ENCODE measurements around the gene GIGYF2.
"Not testable (repeated sequence)": the region's sequence is repeated elsewhere in the genome, so short reads cannot be mapped to it uniquely, and the experiment has no call there.

Gene GIGYF2

DNA sequence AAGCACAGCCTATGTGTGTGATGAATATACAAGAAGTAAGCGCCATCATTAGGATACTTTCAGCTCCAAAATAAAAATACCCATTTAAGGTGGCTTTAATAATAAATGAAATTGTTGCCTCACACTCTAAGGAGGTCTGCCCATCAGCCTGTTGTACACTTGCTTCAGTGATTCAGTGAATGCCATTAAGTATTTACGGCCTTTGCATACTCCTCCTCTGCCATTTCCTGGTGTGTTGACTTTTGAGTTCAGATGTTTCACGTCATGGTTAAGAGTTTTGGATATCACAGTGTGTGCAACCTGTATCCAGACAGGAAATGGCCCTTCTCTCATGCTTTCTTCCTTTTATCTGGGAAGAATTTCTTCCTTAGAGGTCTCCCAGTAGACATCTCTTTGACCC lies 134.4 kb downstream of the GIGYF2 start:
- no peak for DNase-seq

DNA sequence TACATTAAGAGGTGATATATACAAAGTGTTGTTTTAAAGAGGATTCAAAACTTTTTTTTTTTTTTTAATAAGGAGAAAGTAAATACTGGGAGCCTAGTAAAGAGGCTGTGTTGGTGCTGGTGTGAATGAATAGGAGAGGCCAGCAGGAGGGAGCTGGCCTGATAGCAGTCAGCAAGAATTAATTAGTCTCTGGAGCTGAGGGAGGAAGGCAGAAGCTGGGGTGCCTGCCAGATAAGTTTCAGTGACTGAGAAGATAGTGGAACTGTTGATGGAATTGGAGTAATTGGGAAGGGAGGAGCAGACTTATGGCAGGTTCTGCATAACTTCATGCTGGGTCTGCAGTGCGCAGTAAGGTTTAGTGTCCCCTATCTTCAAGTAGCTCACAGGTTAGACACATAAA lies 136.7 kb downstream of the GIGYF2 start:
- no peak for DNase-seq

DNA sequence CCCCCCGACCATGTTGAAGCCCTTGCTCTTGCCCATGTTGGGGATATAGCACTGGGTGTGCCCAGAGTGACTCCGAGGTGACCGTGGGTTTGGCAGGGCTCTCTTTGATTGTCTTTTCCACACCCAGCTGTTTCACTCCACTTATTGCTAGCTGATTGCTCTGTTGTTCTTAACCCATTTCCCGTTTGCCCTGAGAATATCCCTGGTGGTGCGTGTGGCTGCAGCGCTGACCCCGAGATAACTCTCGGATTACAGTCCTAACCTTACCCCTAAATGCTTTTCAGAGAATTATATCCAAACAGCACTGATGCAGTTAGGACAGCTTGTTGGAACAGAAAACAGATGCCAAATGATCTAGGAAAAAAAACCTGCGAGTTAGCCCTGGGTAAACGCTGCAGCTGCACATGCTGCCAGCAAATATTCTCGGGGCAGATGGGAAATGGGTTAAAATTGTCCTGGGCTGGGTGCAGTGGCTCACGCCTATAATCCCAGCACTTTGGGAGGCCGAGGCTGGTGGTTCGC lies 138.6 kb downstream of the GIGYF2 start:
- DNase-seq: no peak

DNA sequence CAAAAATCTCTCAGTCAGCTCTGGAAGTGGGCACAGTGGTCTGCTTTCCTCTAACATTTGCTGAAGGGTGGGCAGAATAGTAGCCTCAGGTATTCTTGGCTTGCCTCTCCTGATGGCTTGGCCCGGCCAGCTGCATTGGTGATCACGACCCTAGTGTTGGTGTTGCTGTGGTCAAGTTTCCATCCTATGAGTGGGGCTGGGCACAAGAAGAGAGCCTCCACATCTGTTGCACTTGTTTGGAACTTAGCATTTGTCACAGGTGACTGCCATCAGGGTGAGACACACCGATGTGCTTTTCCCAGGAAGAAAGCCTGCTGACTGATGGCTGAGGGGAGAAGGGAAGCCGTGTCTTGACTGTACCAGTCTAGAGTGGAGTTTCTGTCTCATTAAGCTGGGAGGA lies 139.8 kb downstream of the GIGYF2 start:
- DNase-seq: no peak

GRCh38 chr2:232838406-232838874 lies 141.3 kb downstream of the GIGYF2 start:
- DNase-seq: peak; percentile 32

- DNase-seq: no peak
These were observed 142.4 kb downstream of the GIGYF2 start for GRCh38 chr2:232839411-232840079.

DNA sequence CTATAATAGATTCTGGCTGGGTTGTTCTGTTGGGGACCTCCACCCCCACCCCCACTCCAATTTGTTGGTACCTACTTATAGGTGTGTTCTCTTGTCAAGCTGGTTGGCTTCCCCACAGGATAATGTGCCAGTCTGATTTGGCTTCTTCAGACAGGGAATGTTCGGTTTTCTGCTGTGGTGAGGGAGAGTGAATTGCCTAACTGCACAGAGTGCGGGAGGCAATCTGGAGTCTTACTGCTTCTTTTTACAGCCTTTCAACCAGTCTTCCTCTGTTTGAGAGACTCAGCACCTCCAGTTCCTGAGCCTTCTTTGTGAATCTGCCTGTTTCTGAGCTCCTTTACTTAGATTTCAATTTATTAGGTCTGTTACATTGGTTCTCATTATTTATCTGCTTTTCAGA lies 145.6 kb downstream of the GIGYF2 start:
- no peak for DNase-seq

- DNase-seq: no peak
These were observed 146.7 kb downstream of the GIGYF2 start for GRCh38 chr2:232843834-232844233.

DNA sequence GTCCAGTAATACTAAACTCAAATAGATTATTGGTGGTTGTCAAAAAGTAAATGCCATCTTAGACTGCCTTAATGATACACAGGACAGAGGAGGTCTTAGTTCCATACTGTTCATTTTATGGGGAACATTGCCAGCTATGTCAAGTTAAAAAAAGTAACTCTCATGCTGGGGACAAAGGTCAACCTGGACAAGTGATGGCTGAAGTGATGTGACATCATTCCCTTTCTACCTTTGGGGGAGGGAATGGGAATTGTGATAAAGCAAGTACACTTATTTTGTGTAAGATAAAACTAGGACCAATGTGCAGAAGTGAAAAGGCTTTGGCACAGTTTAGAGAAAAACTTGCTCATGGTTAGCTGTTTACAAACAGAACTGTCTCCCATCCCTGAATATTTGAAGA lies 148.9 kb downstream of the GIGYF2 start:
- DNase-seq: no peak

GRCh38 chr2:232850039-232850438 lies 152.9 kb downstream of the GIGYF2 start:
- DNase-seq: no peak

GRCh38 chr2:232852081-232852480 lies 154.9 kb downstream of the GIGYF2 start:
- DNase-seq: not testable (repeated sequence)

- no peak for DNase-seq
These were observed 155.5 kb downstream of the GIGYF2 start for GRCh38 chr2:232852676-232853075.

GRCh38 chr2:232854082-232854481 lies 157.0 kb downstream of the GIGYF2 start:
- no peak for DNase-seq

- DNase-seq: no peak
These were observed 160.0 kb downstream of the GIGYF2 start for GRCh38 chr2:232857158-232857563.

DNA sequence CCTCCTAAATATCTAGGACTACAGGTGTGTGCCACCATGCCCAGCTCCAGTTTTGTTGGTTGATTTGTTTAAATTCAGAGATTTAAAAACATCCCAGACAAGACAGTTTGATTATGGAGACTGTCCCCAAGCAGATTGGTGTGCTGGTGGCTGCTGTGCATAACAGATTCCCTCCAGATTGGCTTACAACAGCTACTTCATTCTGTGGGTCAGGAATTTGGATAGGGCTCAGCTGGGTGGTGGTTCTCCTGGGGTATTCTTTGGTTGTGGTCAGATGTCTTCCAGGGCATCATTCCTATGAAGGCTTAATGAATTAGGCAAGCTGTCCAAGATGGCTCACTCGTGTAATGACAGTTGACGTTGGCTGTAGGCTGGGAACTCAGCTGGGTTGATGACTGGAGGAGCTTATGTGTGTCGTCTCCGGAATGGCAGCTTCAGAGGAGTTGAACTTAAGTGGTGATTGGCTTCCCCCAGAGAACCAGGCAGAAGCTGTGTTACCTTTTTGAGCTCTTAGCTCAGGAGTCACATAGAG lies 162.3 kb downstream of the GIGYF2 start:
- no peak for DNase-seq

DNA sequence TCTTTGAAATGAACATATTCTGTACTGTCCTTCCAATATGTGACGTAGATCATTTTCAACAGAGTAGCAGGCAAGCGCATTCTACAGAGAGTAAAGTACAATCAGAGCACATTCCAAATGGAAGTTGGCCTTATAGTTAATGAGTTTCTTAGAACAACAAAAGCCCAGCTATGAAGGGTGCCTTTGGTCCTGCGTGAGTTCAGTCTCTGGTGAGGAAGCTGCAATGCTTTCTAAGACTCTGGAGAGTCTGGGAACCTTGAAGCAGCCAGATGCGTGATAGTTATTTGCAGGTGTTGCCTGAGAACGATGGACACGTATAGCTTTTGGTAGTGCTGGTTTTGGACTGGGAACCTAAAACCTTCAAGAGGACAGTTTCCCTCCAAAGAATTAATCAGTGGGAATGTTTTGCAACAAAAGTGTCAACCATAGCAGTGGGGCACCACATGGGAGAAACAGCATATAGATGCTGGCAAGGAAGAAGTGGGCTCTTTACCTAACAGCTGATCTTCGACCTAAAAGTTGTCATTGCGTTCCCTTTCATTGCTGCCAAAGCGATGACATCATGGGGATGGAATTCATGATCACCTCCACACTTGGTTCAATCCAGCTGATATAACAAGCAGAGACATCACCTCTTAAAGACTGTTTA lies 163.6 kb downstream of the GIGYF2 start:
- no peak for DNase-seq

- no peak for DNase-seq
These were observed 164.2 kb downstream of the GIGYF2 start for GRCh38 chr2:232861353-232861752.

DNA sequence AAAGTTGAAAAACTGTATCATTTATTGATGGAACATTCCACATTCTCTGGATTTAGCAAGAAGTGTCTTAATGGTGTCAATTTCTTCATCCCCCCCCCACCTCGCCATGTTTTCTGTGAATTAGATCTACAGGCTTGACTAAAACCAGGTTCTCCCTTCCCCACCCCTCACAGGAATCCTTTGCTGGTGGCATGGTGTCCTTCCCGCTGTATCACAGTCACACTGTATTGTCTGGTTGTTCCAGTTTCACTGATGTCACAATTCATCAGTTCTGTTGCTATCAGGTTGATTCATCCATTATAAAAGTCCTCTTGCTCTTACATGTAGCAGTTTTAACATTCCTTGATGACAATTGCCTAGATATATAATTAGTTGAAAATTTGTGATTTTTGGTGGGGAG lies 166.9 kb downstream of the GIGYF2 start:
- DNase-seq: no peak

GRCh38 chr2:232865165-232865564 lies 168.0 kb downstream of the GIGYF2 start:
- no peak for DNase-seq

GRCh38 chr2:232866104-232866503 lies 169.0 kb downstream of the GIGYF2 start:
- DNase-seq: no peak

- DNase-seq: no peak
These were observed 172.2 kb downstream of the GIGYF2 start for GRCh38 chr2:232869138-232870017.

- no peak for DNase-seq
These were observed 173.1 kb downstream of the GIGYF2 start, which contains the start of gene SNORC for GRCh38 chr2:232870018-232870765. TSS of gene SNORC (plus strand) at chr2:232870264. CDS start at chr2:232870342, 78 bp downstream.
